ENCODE results near the gene CELSR1.

CELSR1 gene

GRCh38 chr22:46373921-46374662 lies 163.3 kb downstream of the CELSR1 start:
- peak; percentile 46 for DNase-seq

- no peak for DNase-seq
Measured at GRCh38 chr22:46373159-46373558, 164.3 kb downstream of the CELSR1 start.

GRCh38 chr22:46372686-46373085 lies 164.7 kb downstream of the CELSR1 start:
- DNase-seq, result no peak

DNA sequence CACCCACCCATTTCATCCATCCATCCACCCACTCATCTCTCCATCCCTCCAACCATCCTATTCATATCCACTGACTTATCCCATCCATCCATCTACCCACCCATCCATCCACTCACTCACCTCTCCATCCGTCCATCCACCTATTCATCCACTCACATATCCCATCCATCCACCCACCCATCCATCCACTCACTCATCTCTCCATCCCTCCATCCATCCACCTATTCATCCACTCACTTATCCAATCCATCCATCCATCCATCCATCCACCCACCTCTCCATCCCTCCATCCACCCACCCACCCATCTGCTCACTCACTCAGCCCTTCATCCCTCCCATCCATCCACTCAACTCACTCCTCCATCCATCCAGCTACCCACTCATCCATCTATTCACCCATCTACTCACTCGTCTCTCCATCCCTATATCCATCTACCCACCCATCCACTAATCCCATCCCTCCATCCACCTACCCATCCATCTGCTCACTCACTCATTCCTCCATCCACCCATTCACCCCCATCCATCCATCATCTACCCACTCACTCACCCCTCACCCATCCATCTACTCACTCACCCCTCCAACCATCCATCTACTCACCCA lies 165.7 kb downstream of the CELSR1 start:
- no peak for DNase-seq

DNA sequence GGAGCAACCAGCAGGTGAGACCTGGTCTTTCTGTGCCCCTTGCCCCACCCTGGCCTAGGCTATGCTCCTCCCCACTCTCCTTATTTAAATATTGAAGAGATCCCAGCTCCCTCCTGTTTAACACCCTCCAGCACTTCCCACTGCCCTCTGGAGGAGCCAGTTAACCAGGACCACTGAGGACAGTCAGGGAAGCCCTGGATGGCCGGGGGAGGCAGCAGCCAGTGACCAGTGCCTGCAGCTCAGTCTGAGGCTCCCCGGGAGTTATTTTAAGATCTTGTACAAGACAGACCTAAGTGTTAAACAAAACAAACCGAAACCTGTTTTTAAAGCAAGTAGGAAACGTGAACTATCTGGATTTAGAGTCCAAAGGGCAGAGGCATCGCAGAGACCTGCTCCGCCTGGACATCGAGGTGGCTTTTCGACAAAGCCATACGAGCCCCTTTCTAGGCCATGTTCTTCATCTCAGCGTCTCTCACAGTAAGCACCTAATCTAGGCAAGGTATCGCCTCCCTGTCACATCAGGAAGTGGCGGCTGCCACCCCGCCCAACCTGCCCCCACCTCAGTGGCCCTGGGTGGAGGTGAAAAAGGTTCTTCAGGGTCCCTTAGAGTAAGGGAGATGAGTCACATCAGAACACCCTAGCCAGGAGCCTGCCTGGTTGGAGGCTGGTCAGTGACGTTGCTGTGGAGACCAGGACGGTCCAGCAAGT lies 166.7 kb downstream of the CELSR1 start:
- peak; percentile 57 for DNase-seq

- DNase-seq, result no peak
Measured at GRCh38 chr22:46369716-46370583, 167.5 kb downstream of the CELSR1 start.

DNA sequence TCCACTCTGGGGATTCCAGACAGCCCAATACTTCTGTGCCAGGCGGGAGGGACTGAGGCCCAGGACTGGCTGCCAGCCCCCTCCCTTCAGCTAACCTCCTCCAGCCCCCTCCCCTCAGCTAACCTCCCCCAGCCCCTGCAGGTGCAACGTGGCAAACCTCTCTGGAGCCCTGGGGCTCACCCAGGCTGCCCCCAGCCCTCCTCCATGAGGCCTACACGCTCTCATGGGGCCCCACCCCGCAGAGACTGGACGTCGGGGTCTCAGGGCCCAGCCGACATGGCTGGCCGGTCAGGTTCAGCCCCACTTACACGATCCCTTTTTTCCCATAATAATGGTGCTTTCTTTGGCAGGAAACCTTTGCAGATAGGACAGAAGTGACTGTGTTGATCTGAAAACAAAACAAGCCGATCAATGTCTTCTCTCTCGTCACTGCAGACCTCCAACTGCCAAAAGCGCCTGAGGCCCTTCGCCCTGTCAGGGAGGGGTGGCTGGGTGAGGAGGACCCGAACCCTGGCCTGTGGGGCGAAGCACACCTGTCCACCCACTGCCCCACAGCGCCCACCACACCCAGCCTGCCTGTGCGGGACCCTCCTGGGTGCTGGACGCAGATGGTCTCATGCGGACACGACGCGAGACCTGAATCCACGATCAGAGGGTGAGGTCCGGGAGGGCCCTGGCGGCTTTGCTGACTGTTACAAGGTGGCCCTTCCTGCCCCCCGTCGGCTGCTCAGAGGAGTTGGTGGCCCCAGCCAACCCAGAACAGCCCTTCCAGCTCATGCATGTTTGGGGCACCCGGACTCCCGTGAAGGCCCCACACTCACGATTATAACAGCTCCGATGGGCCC lies 168.3 kb downstream of the CELSR1 start:
- no peak for DNase-seq

DNA sequence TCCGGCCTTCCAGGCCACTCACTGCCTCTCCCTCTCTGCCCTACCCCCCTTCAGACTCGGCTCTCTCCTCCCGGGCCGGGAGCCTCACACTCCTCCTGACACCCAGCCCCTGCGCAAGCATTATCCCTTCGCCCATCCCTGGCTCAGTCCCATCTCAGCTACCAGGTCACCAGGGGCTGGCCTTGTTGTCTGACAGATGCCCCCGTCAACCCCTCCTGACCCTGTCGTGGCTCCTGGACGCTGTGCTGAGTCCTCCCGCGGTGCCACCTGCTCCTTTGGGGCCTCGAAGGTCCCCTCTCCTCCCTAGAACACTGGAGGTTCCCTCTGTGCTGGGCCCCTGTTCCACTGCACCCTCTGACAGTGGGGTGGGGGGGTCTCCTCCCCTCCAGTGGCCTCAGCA lies 169.0 kb downstream of the CELSR1 start:
- no peak for DNase-seq

GRCh38 chr22:46367707-46368191 lies 169.7 kb downstream of the CELSR1 start:
- peak; percentile 73 for DNase-seq

DNA sequence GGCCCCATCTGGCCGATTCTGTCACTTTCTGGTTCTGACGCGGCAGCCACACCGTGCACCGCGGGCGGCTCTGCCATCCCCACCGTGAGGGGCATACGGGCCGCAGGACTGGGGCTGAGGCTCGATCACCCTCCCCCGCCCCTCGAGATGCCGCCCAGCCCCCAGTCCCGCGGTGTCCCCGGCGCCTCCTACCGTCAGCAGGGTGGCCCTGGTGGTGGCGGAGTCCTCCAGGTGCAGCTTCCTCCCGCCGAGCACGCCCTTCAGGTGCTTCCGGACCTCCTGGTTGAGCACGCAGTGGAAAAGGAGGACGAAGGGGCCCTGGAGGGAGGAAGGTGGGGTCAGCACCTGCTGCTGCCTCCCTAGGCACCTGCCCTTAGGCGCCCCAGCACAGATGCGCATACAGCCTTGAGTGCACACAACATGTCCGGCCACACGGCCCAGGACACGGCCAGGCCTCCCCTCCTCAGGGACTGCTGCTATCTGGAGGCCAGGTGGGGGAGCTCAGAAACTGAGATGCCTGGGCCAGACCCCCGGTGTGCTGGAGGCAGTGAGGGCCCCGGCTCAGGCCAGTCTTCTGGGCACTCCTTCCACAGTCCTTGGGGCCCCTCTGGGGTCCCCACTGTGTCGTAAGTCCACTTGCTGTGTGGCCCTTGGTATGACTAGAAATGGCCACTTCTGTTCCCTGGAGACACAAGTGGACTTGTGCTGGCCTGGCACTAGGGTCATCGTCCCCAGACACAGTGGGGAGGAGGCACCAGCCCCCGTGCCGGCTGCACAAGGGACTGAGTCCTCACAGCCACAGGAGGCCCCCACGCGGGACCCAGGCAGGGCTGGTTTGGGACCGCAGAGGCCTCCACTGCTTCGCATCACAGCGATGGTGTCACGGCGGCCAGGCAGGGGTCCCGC lies 170.4 kb downstream of the CELSR1 start:
- DNase-seq, result no peak

- no peak for DNase-seq
Measured at GRCh38 chr22:46366327-46366731, 171.1 kb downstream of the CELSR1 start.

DNA sequence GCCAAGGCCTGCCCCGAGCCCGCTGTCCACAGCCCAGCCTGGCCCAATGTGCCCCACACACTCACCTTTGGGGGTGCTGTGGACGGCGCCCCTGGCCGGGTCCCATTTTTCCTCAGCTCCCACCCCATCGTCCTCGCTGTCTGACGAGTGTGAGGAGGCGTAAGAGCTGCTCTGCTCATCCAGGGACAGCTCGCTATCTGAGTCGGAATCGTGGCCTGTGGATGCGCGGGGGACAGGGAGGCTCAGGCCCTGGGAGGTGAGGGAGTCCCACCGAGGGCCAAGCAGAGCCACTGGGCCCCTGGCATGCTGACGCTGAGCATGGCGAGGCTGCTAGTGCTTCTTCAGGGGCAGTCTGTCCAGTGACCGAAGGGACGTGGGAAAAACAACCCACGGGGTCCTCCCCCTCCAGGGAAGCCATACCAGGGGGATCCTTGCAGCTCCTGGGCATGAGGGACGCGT lies 172.2 kb downstream of the CELSR1 start:
- no peak for DNase-seq

DNA sequence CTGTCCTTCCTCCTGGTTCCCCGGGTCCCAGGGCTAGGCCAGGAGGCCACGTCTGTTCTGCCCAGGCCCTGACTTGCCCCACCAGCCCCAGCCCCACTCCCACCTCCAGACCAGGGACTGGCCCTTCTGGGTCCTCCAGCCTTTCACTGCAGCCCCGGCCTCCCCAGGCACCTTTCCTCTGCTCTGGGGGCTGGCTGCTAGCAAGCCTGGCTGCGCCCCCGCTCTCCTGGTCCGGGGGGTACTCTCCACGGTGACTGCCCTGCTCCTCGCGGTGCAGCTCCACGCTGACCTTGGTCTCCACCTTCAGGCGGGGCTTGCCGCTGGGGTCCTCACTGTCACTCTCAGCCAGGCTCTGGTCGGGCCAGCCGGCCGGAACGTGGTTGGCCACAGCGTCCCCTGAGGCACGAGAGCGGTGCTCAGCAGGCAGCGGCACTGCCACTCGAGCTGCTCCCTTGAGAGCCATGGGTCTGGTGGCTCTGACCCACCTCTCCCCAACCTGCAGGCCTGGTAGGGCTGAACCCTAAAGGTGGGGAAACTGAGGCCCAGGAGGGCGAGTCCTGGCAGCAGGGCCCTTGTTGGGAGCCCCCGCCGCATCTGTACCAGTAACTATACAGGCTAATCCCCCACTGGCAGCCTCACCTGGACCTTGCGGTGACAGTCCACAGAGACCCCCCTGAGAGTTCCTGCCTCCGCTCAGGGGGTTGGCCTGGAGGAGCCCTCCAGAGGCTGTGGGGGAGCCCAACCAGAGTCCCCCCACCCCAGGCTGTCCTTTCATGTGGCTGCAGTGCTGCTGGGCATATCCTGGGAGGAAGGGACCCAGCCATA lies 172.9 kb downstream of the CELSR1 start:
- no peak for DNase-seq

DNA sequence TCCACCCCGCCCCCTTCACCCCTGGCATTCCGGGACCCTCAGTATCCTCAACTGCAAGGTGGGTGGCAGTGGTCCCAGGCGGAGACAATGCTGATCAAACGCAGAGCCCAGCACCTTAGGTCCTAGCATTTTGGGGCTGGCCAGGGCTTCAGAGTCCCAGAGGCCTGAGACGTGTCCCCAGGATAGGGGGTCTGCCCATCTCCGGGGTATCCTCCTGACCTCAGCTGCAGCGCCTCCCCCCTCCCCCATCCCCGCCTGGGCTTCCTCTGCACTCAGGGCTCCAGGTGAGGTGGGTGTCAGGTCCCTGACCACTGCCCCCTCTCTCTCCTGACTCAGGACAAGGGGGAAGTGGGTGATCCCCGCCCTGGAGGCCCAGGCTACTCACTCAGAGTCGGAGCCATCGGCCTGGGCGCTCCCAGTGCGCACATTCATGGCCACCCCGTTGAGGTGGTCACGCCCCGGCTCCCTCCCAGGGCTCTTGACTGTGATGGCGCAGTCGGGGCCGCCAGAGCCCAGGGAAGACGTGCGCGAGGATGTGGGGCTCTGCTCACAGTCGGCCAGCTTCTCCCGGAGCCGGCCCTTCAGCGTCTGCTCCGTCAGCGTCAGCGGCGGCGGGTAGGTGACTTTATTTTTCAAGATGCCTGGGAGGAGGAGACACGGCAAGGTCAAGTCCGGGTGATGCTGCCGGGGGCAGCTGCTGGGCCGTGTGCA lies 173.7 kb downstream of the CELSR1 start:
- DNase-seq, result no peak

DNA sequence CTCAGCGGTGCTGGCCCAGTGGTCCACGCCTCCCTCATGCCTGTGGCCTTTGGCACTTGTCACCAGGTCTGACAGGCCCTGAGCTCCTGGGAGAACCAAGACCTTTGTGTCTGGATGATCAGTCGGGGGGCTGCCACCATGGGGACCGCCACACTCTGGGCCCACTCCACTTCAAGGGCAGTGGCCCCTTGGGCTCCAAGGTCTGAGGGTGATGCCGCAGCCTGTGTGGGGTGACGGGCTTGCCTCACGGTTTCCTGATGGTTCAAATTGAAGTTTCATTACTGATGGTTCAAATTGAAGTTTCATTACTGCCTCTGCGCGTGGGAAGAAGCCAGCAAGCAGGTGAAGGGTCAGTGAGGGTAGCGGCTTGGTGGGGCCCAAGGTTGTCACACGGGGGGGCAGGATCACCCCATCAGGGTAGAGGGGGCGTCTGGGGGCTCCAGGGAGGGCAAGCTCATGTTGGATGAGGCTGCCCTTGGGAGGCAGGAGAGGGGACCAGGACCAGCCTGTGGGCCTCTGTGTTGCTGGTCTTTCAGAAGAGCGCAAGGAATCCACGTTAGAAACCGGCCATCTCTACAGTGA lies 174.4 kb downstream of the CELSR1 start:
- no peak for DNase-seq

GRCh38 chr22:46362203-46362933 lies 175.1 kb downstream of the CELSR1 start:
- DNase-seq, result no peak

DNA sequence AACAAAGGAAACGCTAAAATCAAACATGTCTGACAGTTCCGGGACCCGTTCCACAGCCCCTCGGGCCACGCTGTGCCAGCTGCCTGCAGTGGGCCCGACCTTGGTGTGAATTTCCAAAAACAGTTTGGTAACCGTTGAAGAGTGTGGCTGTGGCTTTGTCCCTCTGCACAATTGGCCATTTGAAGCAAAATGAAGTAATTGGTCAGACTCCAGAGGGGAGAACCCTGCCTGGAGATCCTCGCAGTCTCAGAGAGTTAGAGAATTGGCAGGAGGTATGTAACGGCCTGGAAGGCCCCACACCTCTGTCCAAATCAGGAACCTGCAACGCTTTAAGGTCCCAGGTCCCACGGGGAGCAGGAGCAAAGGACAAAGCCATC lies 175.6 kb downstream of the CELSR1 start:
- DNase-seq, result no peak

- no peak for DNase-seq
Measured at GRCh38 chr22:46360891-46361290, 176.5 kb downstream of the CELSR1 start.

All from activated CD8-positive, alpha-beta memory T cell treated with anti-CD3 and anti-CD28 coated beads, Interleukin-2, amount 50 U/mL, for 4 hours (primary cell).